HL-60 (cell line): Measurements from ENCODE around the gene CCDC47.

Source experiments
- DNase-seq, 2 experiments: peaks; one replicate each; pipeline ENCODE4 v3.0.0-alpha.2; 2010 to 2020; ENCODE audit warnings: low read depth in 1 of 2, low spot score in 1 of 2
- H3K27ac ChIP-seq: fragments of 250-450 bp; sonication (Bioruptor Pico); replicated peaks from 2 replicates; pipeline ENCODE4 v1.5.1; 2020; ENCODE audit warnings: mild to moderate bottlenecking, moderate library complexity
- H3K27me3 ChIP-seq: fragments of 250-450 bp; sonication (Bioruptor Pico); 2 replicates; pipeline ENCODE4 v1.5.1; 2021; ENCODE audit warnings: mild to moderate bottlenecking, moderate library complexity; ENCODE audit not compliant: insufficient read depth, poor library complexity, severe bottlenecking
- H3K4me3 ChIP-seq: replicated peaks from 2 replicates; pipeline ENCODE4 v1.5.1; 2011; ENCODE audit warnings: mild to moderate bottlenecking, control low read depth, low read length; ENCODE audit not compliant: insufficient read depth
- GABPA ChIP-seq: IDR thresholded peaks from 2 replicates; pipeline ENCODE4 v1.6.1; 2012; ENCODE audit warnings: low read depth
- POLR2AphosphoS5 ChIP-seq: IDR thresholded peaks from 2 replicates; pipeline ENCODE4 v1.6.1; 2012; ENCODE audit warnings: low read depth
- SPI1 ChIP-seq: IDR thresholded peaks from 2 replicates; pipeline ENCODE4 v1.6.1; 2012; ENCODE audit warnings: low read depth, mild to moderate bottlenecking, borderline replicate concordance
- TF ChIP-seq, protein P1 (sequence below): IDR thresholded peaks from one replicate; pipeline ENCODE4 v1.5.1; 2011; ENCODE audit warnings: low read length, control low read depth, inconsistent platforms; ENCODE audit not compliant: insufficient read depth
- TF ChIP-seq, protein P2 (sequence below): IDR thresholded peaks from 2 replicates; pipeline ENCODE4 v1.6.1; 2012; ENCODE audit warnings: low read depth; ENCODE audit not compliant: insufficient replicate concordance

CCDC47 gene

DNA sequence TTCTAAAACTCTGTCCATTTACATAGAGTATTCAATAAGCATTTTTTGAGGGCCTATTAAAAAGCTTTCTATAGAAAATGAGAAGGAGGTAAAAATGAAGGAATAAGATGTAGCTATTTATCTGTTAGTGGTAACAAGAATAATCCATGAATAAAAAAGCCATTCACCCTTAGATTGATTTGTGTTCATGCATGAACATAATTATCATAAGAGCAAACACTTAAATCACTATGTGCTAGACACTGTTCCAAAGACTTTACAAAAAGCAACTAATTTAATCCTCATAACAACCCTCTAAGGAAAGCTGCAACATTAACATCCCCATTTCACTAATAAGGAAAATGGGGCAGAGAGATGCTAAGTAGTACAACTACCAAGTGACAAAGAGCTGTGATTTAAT is 6.6 kb downstream of the CCDC47 start:
- DNase-seq = no peak
- no peak overlapping the region for H3K27ac ChIP-seq
- TF ChIP-seq, protein P1, sequence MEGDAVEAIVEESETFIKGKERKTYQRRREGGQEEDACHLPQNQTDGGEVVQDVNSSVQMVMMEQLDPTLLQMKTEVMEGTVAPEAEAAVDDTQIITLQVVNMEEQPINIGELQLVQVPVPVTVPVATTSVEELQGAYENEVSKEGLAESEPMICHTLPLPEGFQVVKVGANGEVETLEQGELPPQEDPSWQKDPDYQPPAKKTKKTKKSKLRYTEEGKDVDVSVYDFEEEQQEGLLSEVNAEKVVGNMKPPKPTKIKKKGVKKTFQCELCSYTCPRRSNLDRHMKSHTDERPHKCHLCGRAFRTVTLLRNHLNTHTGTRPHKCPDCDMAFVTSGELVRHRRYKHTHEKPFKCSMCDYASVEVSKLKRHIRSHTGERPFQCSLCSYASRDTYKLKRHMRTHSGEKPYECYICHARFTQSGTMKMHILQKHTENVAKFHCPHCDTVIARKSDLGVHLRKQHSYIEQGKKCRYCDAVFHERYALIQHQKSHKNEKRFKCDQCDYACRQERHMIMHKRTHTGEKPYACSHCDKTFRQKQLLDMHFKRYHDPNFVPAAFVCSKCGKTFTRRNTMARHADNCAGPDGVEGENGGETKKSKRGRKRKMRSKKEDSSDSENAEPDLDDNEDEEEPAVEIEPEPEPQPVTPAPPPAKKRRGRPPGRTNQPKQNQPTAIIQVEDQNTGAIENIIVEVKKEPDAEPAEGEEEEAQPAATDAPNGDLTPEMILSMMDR = no peak
- no peak overlapping the region for H3K4me3 ChIP-seq
- H3K27me3 ChIP-seq = no peaks in the 10 kb centered on the region

DNA sequence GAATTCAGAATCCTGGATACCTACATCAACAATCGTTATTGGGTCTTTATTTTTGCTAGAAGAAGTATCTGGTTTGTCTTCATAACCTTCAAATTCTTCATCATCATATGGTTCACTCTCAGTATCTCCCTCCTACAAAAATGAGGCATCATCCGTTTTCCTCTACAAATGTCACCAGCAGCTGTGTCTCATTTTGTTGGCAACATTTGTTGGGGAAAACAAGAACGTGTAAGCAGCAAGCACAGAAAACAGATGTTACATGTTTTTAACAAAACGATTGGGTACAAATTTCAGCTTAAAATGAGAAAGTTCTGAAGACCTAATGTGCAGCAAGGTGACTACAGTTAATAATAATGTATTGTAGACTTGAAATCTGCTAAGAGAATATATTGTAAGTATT is 8.7 kb downstream of the CCDC47 start:
- H3K4me3 ChIP-seq = no peak overlapping the region
- DNase-seq = no peak
- no peak overlapping the region for H3K27ac ChIP-seq
- H3K27me3 ChIP-seq = no peaks in the 10 kb centered on the region
- TF ChIP-seq POLR2AphosphoS5 (no peak), GABPA (no peak), SPI1 (no peak)
- TF ChIP-seq, protein P2, sequence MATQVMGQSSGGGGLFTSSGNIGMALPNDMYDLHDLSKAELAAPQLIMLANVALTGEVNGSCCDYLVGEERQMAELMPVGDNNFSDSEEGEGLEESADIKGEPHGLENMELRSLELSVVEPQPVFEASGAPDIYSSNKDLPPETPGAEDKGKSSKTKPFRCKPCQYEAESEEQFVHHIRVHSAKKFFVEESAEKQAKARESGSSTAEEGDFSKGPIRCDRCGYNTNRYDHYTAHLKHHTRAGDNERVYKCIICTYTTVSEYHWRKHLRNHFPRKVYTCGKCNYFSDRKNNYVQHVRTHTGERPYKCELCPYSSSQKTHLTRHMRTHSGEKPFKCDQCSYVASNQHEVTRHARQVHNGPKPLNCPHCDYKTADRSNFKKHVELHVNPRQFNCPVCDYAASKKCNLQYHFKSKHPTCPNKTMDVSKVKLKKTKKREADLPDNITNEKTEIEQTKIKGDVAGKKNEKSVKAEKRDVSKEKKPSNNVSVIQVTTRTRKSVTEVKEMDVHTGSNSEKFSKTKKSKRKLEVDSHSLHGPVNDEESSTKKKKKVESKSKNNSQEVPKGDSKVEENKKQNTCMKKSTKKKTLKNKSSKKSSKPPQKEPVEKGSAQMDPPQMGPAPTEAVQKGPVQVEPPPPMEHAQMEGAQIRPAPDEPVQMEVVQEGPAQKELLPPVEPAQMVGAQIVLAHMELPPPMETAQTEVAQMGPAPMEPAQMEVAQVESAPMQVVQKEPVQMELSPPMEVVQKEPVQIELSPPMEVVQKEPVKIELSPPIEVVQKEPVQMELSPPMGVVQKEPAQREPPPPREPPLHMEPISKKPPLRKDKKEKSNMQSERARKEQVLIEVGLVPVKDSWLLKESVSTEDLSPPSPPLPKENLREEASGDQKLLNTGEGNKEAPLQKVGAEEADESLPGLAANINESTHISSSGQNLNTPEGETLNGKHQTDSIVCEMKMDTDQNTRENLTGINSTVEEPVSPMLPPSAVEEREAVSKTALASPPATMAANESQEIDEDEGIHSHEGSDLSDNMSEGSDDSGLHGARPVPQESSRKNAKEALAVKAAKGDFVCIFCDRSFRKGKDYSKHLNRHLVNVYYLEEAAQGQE = no peak
- TF ChIP-seq, protein P1 = no peak

DNA sequence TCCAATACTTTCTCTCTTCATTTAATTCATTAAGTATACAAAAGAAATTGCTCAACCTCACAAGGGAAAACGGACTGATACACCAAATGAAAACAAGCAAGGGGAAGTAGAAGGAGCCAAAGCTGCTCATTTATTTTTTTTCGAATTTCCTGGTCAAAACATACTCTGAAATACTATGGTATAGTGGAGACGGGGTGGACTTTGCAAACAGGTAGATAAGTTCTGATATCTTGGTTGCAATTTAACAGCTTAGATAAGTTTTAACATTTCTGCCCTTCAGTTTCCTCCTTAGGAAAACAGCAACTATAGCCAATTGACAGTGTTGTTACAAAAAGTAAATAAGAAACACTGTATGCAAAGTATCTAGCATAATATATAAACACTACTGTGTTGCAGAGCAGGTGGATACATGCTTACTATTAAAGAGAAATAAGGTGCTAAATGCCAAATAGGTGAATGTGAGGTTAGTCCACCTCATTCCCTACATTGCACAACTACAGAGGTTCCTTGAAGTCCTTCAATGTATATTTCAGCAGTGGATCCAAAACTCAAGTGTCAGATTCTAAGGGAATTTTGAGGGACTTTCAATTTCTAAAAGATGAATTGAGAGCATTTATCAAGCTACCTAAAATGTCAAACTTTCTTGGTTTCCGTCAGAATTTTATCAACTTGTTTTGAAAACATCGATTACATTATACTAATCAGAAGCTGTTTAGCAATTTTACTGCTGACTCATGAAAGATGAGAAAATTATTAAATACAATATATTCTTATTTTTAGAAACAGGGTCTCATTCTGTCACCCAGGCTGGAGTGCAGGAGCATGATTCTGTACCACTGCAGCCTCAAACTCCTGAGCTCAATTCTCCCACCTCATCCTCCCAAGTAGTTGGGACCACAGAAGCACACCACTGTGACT is 11.0 kb downstream of the CCDC47 start:
- peak overlapping the region; percentile 38 for H3K27ac ChIP-seq
- H3K27me3 ChIP-seq = no peaks in the 10 kb centered on the region
- no peak for DNase-seq
- no peak overlapping the region for H3K4me3 ChIP-seq
- no peak for TF ChIP-seq POLR2AphosphoS5

DNA sequence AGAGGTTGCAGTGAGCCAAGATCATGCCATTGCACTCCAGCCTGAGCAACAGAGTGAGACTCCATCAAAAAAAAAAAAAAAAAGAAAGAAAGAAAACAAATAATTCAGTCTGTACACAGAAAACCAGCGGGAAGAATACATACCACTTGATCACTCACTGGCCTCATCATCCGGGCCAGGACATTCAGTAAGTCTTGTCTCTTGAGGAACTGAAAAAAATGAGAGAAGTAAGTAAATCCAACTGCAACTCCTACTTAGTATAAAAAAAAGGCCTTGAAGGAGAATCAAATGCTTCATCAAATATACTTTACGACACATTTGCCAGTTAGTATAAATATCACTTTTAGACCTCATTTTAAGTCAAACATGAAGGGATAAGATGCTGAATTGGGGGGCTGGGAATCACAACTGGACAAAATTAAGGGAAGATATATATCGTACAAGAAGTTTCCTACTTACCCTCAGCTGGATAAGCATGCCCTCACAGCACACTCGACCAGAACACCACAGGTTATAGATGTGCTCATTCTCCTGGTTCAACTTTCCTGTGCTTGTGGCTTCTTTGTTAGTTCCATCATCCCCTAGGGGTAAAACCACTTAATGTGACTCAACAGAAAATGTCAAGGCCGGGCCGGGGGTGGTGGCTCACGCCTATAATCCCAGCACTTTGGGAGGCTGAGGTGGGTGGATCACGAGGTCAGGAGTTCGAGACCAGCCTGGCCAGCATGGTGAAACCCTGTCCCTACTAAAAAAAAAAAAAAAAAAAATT is 12.4 kb downstream of the CCDC47 start:
- 0 out of 2 replicates have a peak overlapping the region, but pooled peaks have one; percentile 38 for H3K27ac ChIP-seq
- TF ChIP-seq, protein P1 = no peak
- no peak for TF ChIP-seq GABPA
- TF ChIP-seq SPI1 = no peak
- TF ChIP-seq, protein P2 = no peak
- no peak for TF ChIP-seq POLR2AphosphoS5
- H3K27me3 ChIP-seq = no peaks in the 10 kb centered on the region
- no peak overlapping the region for H3K4me3 ChIP-seq
- no peak for DNase-seq
